ENCODE measurements around the gene GTSF1L.

The GTSF1L gene

GRCh38 chr20:43744151-43744611 lies 17.4 kb upstream of the GTSF1L start:
- Histone ChIP-seq H3K4me3 (ENCODE audit: low read depth in 1 of 2, low read length in 2 of 2) (no peak overlapping the region), H3K27ac (ENCODE audit: low read length) (no peak overlapping the region), H3K27me3 (ENCODE audit: low read depth, low read length) (peaks cover 6% of the 10 kb centered on the region), H3K9me3 (ENCODE audit: control insufficient read depth in 1 of 2, low read length in 2 of 2) (no peaks in the 10 kb centered on the region), H3K4me1 (ENCODE audit: control insufficient read depth in 1 of 2, insufficient read depth in 2 of 2, low read length in 2 of 2) (no peaks in the 10 kb centered on the region), H3K36me3 (ENCODE audit: control insufficient read depth in 1 of 2, insufficient read depth in 2 of 2, low read length in 2 of 2) (no peaks in the 10 kb centered on the region)

- Histone ChIP-seq H3K36me3 (ENCODE audit: control insufficient read depth in 1 of 2, insufficient read depth in 2 of 2, low read length in 2 of 2) (no peaks in the 10 kb centered on the region), H3K9me3 (ENCODE audit: control insufficient read depth in 1 of 2, low read length in 2 of 2) (no peaks in the 10 kb centered on the region)
Measured at GRCh38 chr20:43740642-43741041, 13.8 kb upstream of the GTSF1L start.

GRCh38 chr20:43739148-43739749 lies 12.4 kb upstream of the GTSF1L start:
- no peaks in the 10 kb centered on the region for H3K9me3 ChIP-seq (ENCODE audit: control insufficient read depth in 1 of 2, low read length in 2 of 2)
- H3K27ac ChIP-seq (ENCODE audit: low read length): no peak overlapping the region

More at GRCh38 chr20:43740642-43741041, 13.8 kb upstream of the GTSF1L start:
- Histone ChIP-seq H3K27ac (ENCODE audit: low read length) (no peak overlapping the region), H3K27me3 (ENCODE audit: low read depth, low read length) (peaks cover 6% of the 10 kb centered on the region), H3K4me3 (ENCODE audit: low read depth in 1 of 2, low read length in 2 of 2) (no peak overlapping the region), H3K4me1 (ENCODE audit: control insufficient read depth in 1 of 2, insufficient read depth in 2 of 2, low read length in 2 of 2) (no peaks in the 10 kb centered on the region)

GRCh38 chr20:43737925-43738324 lies 11.1 kb upstream of the GTSF1L start:
- no peak overlapping the region for H3K27ac ChIP-seq (ENCODE audit: low read length)
- no peak overlapping the region for H3K4me3 ChIP-seq (ENCODE audit: low read depth in 1 of 2, low read length in 2 of 2)
- no peaks in the 10 kb centered on the region for H3K36me3 ChIP-seq (ENCODE audit: control insufficient read depth in 1 of 2, insufficient read depth in 2 of 2, low read length in 2 of 2)
- H3K9me3 ChIP-seq (ENCODE audit: control insufficient read depth in 1 of 2, low read length in 2 of 2): no peaks in the 10 kb centered on the region
- H3K27me3 ChIP-seq (ENCODE audit: low read depth, low read length): no peaks in the 10 kb centered on the region
- no peaks in the 10 kb centered on the region for H3K4me1 ChIP-seq (ENCODE audit: control insufficient read depth in 1 of 2, insufficient read depth in 2 of 2, low read length in 2 of 2)

More at GRCh38 chr20:43739148-43739749, 12.4 kb upstream of the GTSF1L start:
- no peaks in the 10 kb centered on the region for H3K4me1 ChIP-seq (ENCODE audit: control insufficient read depth in 1 of 2, insufficient read depth in 2 of 2, low read length in 2 of 2)
- H3K27me3 ChIP-seq (ENCODE audit: low read depth, low read length): peaks cover 5% of the 10 kb centered on the region
- H3K36me3 ChIP-seq (ENCODE audit: control insufficient read depth in 1 of 2, insufficient read depth in 2 of 2, low read length in 2 of 2): no peaks in the 10 kb centered on the region
- no peak overlapping the region for H3K4me3 ChIP-seq (ENCODE audit: low read depth in 1 of 2, low read length in 2 of 2)

- Histone ChIP-seq H3K4me3 (ENCODE audit: low read depth in 1 of 2, low read length in 2 of 2) (no peak overlapping the region), H3K4me1 (ENCODE audit: control insufficient read depth in 1 of 2, insufficient read depth in 2 of 2, low read length in 2 of 2) (no peaks in the 10 kb centered on the region), H3K9me3 (ENCODE audit: control insufficient read depth in 1 of 2, low read length in 2 of 2) (no peaks in the 10 kb centered on the region), H3K27me3 (ENCODE audit: low read depth, low read length) (no peaks in the 10 kb centered on the region), H3K27ac (ENCODE audit: low read length) (no peak overlapping the region), H3K36me3 (ENCODE audit: control insufficient read depth in 1 of 2, insufficient read depth in 2 of 2, low read length in 2 of 2) (no peaks in the 10 kb centered on the region)
Measured at GRCh38 chr20:43736588-43737158, 9.9 kb upstream of the GTSF1L start.

- H3K9me3 ChIP-seq (ENCODE audit: control insufficient read depth in 1 of 2, low read length in 2 of 2): no peaks in the 10 kb centered on the region
- H3K4me1 ChIP-seq (ENCODE audit: control insufficient read depth in 1 of 2, insufficient read depth in 2 of 2, low read length in 2 of 2): no peaks in the 10 kb centered on the region
- H3K27ac ChIP-seq (ENCODE audit: low read length): no peak overlapping the region
- H3K36me3 ChIP-seq (ENCODE audit: control insufficient read depth in 1 of 2, insufficient read depth in 2 of 2, low read length in 2 of 2): no peaks in the 10 kb centered on the region
- H3K27me3 ChIP-seq (ENCODE audit: low read depth, low read length): no peaks in the 10 kb centered on the region
- no peak overlapping the region for H3K4me3 ChIP-seq (ENCODE audit: low read depth in 1 of 2, low read length in 2 of 2)
Measured at GRCh38 chr20:43731927-43732326, 5.1 kb upstream of the GTSF1L start.

GRCh38 chr20:43731469-43731868 lies 4.7 kb upstream of the GTSF1L start:
- no peak overlapping the region for H3K27ac ChIP-seq (ENCODE audit: low read length)
- H3K4me1 ChIP-seq (ENCODE audit: control insufficient read depth in 1 of 2, insufficient read depth in 2 of 2, low read length in 2 of 2): no peaks in the 10 kb centered on the region
- H3K9me3 ChIP-seq (ENCODE audit: control insufficient read depth in 1 of 2, low read length in 2 of 2): no peaks in the 10 kb centered on the region
- H3K4me3 ChIP-seq (ENCODE audit: low read depth in 1 of 2, low read length in 2 of 2): no peak overlapping the region
- no peaks in the 10 kb centered on the region for H3K27me3 ChIP-seq (ENCODE audit: low read depth, low read length)
- H3K36me3 ChIP-seq (ENCODE audit: control insufficient read depth in 1 of 2, insufficient read depth in 2 of 2, low read length in 2 of 2): no peaks in the 10 kb centered on the region

GRCh38 chr20:43728686-43729255 lies 2.0 kb upstream of the GTSF1L start:
- Histone ChIP-seq H3K27ac (ENCODE audit: low read length) (no peak overlapping the region), H3K27me3 (ENCODE audit: low read depth, low read length) (no peaks in the 10 kb centered on the region), H3K36me3 (ENCODE audit: control insufficient read depth in 1 of 2, insufficient read depth in 2 of 2, low read length in 2 of 2) (no peaks in the 10 kb centered on the region), H3K9me3 (ENCODE audit: control insufficient read depth in 1 of 2, low read length in 2 of 2) (no peaks in the 10 kb centered on the region), H3K4me1 (ENCODE audit: control insufficient read depth in 1 of 2, insufficient read depth in 2 of 2, low read length in 2 of 2) (no peaks in the 10 kb centered on the region), H3K4me3 (ENCODE audit: low read depth in 1 of 2, low read length in 2 of 2) (no peak overlapping the region)

GRCh38 chr20:43727980-43728590 lies 1.3 kb upstream of the GTSF1L start:
- no peaks in the 10 kb centered on the region for H3K4me1 ChIP-seq (ENCODE audit: control insufficient read depth in 1 of 2, insufficient read depth in 2 of 2, low read length in 2 of 2)
- no peaks in the 10 kb centered on the region for H3K9me3 ChIP-seq (ENCODE audit: control insufficient read depth in 1 of 2, low read length in 2 of 2)
- no peaks in the 10 kb centered on the region for H3K36me3 ChIP-seq (ENCODE audit: control insufficient read depth in 1 of 2, insufficient read depth in 2 of 2, low read length in 2 of 2)
- H3K27me3 ChIP-seq (ENCODE audit: low read depth, low read length): no peaks in the 10 kb centered on the region
- no peak overlapping the region for H3K27ac ChIP-seq (ENCODE audit: low read length)
- no peak overlapping the region for H3K4me3 ChIP-seq (ENCODE audit: low read depth in 1 of 2, low read length in 2 of 2)

GRCh38 chr20:43726333-43726732 lies 469 bp downstream of the GTSF1L start:
- no peak overlapping the region for H3K4me3 ChIP-seq (ENCODE audit: low read depth in 1 of 2, low read length in 2 of 2)
- H3K36me3 ChIP-seq (ENCODE audit: control insufficient read depth in 1 of 2, insufficient read depth in 2 of 2, low read length in 2 of 2): no peaks in the 10 kb centered on the region
- no peaks in the 10 kb centered on the region for H3K27me3 ChIP-seq (ENCODE audit: low read depth, low read length)
- H3K9me3 ChIP-seq (ENCODE audit: control insufficient read depth in 1 of 2, low read length in 2 of 2): no peaks in the 10 kb centered on the region
- no peaks in the 10 kb centered on the region for H3K4me1 ChIP-seq (ENCODE audit: control insufficient read depth in 1 of 2, insufficient read depth in 2 of 2, low read length in 2 of 2)
- H3K27ac ChIP-seq (ENCODE audit: low read length): no peak overlapping the region

- H3K27ac ChIP-seq (ENCODE audit: low read length): no peak overlapping the region
- no peaks in the 10 kb centered on the region for H3K36me3 ChIP-seq (ENCODE audit: control insufficient read depth in 1 of 2, insufficient read depth in 2 of 2, low read length in 2 of 2)
- H3K9me3 ChIP-seq (ENCODE audit: control insufficient read depth in 1 of 2, low read length in 2 of 2): no peaks in the 10 kb centered on the region
- no peak overlapping the region for H3K4me3 ChIP-seq (ENCODE audit: low read depth in 1 of 2, low read length in 2 of 2)
- H3K4me1 ChIP-seq (ENCODE audit: control insufficient read depth in 1 of 2, insufficient read depth in 2 of 2, low read length in 2 of 2): no peaks in the 10 kb centered on the region
- H3K27me3 ChIP-seq (ENCODE audit: low read depth, low read length): no peaks in the 10 kb centered on the region
Measured at GRCh38 chr20:43725666-43726065, 1.1 kb downstream of the GTSF1L start.
